Measurements from ENCODE around the gene TMIGD3.

- TF ChIP-seq POLR2A (IDR thresholded peaks at IDR 0.05; ENCODE audit: low read depth, low read length) (no peak), POLR2AphosphoS5 (IDR thresholded peaks at IDR 0.05; ENCODE audit: low read depth, low read length) (no peak), TAF1 (IDR thresholded peaks at IDR 0.05; ENCODE audit: low read depth, low read length) (no peak), SPI1 (IDR thresholded peaks at IDR 0.05; ENCODE audit: low read depth, low read length) (no peak), PAX5 (IDR thresholded peaks at IDR 0.05; ENCODE audit: insufficient read depth, low read length, severe bottlenecking) (no peak)
These were observed 49.8 kb upstream of the TMIGD3 start for GRCh38 chr1:111553196-111553595.
